Measurements from ENCODE around the gene MMP24.
"Not testable (repeated sequence)": the region's sequence is repeated elsewhere in the genome, so short reads cannot be mapped to it uniquely, and the experiment has no call there.

Gene MMP24

GRCh38 chr20:35223941-35224340 is 2.5 kb upstream of the MMP24 start:
- no peak for DNase-seq

- DNase-seq, result no peak
These were observed 2.0 kb upstream of the MMP24 start for GRCh38 chr20:35224536-35224935.

GRCh38 chr20:35225319-35226125 is 968 bp upstream of the MMP24 start:
- no peak for DNase-seq

DNA sequence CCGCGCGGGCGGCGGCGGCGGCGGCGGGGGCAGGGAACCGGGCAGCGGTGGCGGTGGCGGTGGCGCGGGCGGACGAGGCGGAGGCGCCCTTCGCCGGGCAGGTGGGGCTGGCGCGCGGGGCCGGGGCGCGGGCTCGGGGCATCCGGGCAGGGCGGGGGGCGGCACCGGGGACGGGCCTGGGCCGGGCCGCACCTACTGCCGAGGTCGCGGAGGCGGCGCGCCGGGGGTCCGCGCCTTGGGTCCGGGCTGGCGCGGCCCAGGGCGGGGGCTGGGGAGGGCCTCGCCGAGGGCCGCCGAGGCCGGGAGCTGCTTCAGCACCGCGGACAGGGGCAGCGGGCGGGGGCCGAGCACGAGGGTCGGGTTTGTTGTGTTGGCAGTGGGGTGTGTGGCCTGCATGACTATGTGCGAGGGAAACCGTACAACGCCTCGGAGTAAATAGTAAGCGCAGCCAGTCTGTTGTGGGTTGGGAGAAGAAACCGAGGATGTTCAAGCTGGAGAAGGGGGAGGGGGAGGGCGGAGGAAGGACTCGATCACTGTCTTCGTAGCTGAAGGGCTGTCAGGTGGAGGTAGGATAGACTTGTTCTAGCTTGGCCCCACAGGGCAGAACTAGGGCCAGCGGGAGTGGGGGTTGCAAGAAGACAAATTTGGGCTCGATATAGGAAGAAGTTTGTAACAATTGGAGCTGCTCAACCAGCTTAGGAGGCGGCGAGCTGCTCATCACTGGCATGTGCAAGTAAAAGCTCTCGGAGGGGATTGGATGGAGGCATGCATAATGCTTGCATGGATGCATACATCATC is 593 bp downstream of the MMP24 start:
- DNase-seq, result no peak

DNA sequence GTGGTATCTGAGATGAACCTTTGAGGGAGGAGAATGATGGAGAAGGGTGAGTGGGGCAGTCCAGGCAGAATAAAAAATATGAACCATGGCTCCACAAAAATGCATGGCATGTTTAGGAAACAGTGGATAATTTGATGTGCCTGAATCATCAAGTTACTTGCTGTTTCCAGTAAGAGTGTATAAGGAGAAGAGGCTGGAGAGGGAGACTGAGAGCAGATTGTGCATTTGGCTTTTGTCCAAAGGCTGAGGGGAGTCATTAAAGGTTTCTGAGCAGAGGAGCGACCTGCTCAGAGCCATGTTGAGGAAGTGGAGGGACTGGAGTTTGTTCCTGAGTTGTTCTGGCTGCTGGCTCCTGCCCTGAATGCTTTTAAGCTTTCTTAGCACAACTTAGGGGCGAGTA is 6.1 kb downstream of the MMP24 start:
- no peak for DNase-seq

- no peak for DNase-seq
These were observed 9.4 kb downstream of the MMP24 start for GRCh38 chr20:35235881-35236280.

DNA sequence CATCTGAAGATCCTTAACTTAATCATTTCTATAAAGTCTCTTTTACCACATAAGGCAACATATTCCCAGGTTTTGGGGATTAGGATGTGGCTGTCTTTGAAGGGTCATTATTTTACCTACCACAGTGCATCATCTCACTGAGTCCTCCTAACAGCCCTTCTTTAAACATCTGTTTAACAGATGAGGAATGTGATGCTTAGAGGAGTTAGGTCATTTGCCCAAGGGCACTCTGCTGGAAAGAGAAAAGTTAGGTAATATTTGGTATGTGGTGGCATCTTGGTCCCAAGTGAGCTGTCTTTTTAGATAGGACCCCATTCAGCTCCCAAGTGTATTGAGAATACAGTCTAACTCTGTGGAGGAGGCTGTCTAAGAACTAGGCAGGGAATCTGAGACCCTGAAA is 11.0 kb downstream of the MMP24 start:
- no peak for DNase-seq

DNA sequence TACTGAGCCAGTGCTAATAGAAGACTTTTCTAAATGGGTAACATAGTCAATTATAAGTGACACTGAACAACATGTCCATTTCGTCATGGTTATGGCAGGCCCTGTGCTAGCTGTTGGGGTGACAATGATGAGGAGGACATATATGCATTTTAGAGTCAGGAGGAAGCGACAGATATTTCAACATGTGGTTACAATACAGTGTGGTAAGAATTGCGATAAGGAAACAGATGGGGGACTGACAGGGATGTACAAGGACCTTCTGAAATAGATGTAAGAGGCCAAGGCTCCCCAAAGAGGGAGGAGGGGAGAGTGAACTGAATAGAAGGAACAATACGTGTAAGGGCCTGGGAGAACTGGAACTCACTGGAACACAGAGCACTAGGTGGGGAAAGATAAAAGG is 11.7 kb downstream of the MMP24 start:
- DNase-seq, result no peak

GRCh38 chr20:35238735-35239134 is 12.2 kb downstream of the MMP24 start:
- DNase-seq, result no peak

- DNase-seq, result no peak
These were observed 13.8 kb downstream of the MMP24 start for GRCh38 chr20:35240083-35240810.

GRCh38 chr20:35240811-35241293 is 14.4 kb downstream of the MMP24 start:
- DNase-seq, result no peak

DNA sequence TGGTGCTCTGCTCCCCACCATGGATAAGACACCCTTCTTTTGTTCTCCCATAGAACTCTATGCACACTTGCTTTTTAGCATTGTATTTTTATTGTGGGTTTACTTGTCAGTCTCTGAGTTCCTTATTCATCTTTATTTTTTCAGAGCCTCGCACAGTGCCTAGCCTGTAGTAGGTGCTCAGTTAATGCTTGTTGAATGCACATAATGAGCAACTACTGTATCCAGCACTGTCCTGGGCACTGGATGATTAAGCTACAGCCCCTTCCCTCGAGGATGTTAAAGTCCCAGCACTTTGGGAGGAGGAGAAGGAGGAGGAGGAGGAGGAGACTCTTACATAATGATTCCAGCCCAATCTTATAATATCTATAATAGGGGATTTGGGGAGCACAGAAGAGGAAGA is 16.8 kb downstream of the MMP24 start:
- no peak for DNase-seq

GRCh38 chr20:35243986-35244385 is 17.5 kb downstream of the MMP24 start:
- DNase-seq, result no peak

GRCh38 chr20:35246723-35247122 is 20.2 kb downstream of the MMP24 start:
- no peak for DNase-seq

GRCh38 chr20:35248641-35249475 is 22.4 kb downstream of the MMP24 start:
- DNase-seq, result no peak

DNA sequence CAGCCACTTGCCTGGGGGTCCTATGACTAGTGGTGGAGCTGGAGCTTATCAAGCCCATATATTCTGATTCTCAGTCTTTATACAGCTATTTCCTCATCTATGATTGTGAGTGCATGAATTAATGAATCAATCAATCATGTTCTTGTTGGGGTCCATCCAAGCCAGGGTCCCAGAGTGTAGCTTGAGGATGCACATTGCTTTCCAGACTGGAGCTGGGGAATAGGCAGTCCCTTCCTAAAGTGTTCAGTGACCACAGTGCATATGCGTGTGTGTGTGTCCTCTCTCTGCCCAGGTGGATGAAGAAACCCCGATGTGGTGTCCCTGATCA is 25.1 kb downstream of the MMP24 start:
- DNase-seq, result no peak

- no peak for DNase-seq
These were observed 25.6 kb downstream of the MMP24 start for GRCh38 chr20:35252037-35252461.

GRCh38 chr20:35252598-35252997 is 26.1 kb downstream of the MMP24 start:
- DNase-seq, result not testable (repeated sequence)

GRCh38 chr20:35253010-35253409 is 26.5 kb downstream of the MMP24 start:
- DNase-seq, result no peak

DNA sequence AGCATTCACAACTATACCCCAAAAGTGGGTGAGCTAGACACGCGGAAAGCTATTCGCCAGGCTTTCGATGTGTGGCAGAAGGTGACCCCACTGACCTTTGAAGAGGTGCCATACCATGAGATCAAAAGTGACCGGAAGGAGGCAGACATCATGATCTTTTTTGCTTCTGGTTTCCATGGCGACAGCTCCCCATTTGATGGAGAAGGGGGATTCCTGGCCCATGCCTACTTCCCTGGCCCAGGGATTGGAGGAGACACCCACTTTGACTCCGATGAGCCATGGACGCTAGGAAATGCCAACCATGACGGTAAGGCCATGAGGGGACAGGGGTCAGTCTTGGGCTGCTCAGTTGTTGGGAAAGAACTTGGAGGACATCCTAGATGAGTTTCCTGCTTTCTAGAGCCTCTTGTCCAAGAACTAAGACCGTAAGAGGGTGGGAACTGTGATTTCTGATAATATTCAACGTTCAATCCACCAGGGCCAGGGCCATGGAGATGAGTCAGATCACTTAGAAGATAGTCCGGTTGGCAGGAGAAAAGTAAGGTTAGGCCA is 28.0 kb downstream of the MMP24 start:
- no peak for DNase-seq

GRCh38 chr20:35257175-35257909 is 30.9 kb downstream of the MMP24 start:
- DNase-seq, result no peak

DNA sequence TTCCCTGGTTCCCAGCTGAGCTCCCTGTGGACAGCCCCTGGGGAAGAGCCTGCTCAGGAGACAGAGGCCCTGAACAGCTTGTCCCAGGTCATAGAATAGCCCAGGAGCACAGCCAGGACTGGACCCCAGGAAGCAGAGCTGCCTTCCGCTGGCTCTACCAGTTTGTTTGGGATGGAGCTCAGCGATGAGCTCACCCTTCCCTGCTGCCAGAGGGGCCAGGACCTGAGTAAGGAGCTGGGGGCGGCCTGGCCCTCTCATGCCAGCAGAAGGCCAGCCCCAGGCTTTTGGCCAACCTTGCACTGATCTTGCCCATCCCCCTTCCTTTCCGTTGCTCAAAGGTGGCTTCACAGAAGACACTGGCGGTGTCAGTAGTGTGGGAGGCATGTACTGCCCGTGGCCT is 33.9 kb downstream of the MMP24 start:
- DNase-seq, result no peak

Measured in NCI-H2107 (cell line).